Measurements from ENCODE around the gene DENND1A.
A peak's percentile ranks its signal among the peaks of the same experiment; 100 is the strongest.
"Not testable (repeated sequence)": the region's sequence is repeated elsewhere in the genome, so short reads cannot be mapped to it uniquely, and the experiment has no call there.

The DENND1A gene

GRCh38 chr9:123335193-123335985 is 594.5 kb downstream of the DENND1A start:
- peak; percentile 54 for DNase-seq (ENCODE audit: low read depth)
- H3K4me3 ChIP-seq (ENCODE audit: low read depth, low read length) = no peak overlapping the region
- TF ChIP-seq CTCF (IDR thresholded peaks at IDR 0.05; ENCODE audit: low read depth, low read length, missing control alignments) = no peak
- in situ Hi-C loops (cut with HindIII; ENCODE audit: low sequenced_read_pairs) = no loop called here

- DNase-seq (ENCODE audit: low read depth) = no peak
- H3K4me3 ChIP-seq (ENCODE audit: low read depth, low read length) = no peak overlapping the region
- in situ Hi-C loops (cut with HindIII; ENCODE audit: low sequenced_read_pairs) = no loop called here
- no peak for TF ChIP-seq CTCF (IDR thresholded peaks at IDR 0.05; ENCODE audit: low read depth, low read length, missing control alignments)
Measured at GRCh38 chr9:123334639-123335038, 595.3 kb downstream of the DENND1A start.

GRCh38 chr9:123333058-123333669 is 596.8 kb downstream of the DENND1A start:
- in situ Hi-C loops (cut with HindIII; ENCODE audit: low sequenced_read_pairs) = not testable (repeated sequence)
- DNase-seq (ENCODE audit: low read depth) = peak; percentile 86

GRCh38 chr9:123331346-123332060 is 598.4 kb downstream of the DENND1A start:
- H3K4me3 ChIP-seq (ENCODE audit: low read depth, low read length) = no peak overlapping the region
- DNase-seq (ENCODE audit: low read depth) = no peak
- no peak for TF ChIP-seq CTCF (IDR thresholded peaks at IDR 0.05; ENCODE audit: low read depth, low read length, missing control alignments)
- in situ Hi-C loops (cut with HindIII; ENCODE audit: low sequenced_read_pairs) = no loop called here

More at GRCh38 chr9:123333058-123333669, 596.8 kb downstream of the DENND1A start:
- not testable (repeated sequence) for H3K4me3 ChIP-seq (ENCODE audit: low read depth, low read length)
